Loucy (cell line): Measurements from ENCODE around the gene SOHLH1.

Experiments used
- EZH2phosphoT487 ChIP-seq: fragments of 200-600 bp; IDR thresholded peaks from 2 replicates; pipeline ENCODE4 v1.6.1; 2018; ENCODE audit warnings: antibody characterized with exemption, mild to moderate bottlenecking, moderate library complexity, borderline replicate concordance
- TF ChIP-seq, protein P1 (sequence below): fragments of 200-600 bp; sonication (generic); conservative IDR thresholded peaks from 2 replicates; pipeline ENCODE4 v1.5.1; 2014; ENCODE audit warnings: mild to moderate bottlenecking, antibody characterized with exemption, low read length

DNA sequence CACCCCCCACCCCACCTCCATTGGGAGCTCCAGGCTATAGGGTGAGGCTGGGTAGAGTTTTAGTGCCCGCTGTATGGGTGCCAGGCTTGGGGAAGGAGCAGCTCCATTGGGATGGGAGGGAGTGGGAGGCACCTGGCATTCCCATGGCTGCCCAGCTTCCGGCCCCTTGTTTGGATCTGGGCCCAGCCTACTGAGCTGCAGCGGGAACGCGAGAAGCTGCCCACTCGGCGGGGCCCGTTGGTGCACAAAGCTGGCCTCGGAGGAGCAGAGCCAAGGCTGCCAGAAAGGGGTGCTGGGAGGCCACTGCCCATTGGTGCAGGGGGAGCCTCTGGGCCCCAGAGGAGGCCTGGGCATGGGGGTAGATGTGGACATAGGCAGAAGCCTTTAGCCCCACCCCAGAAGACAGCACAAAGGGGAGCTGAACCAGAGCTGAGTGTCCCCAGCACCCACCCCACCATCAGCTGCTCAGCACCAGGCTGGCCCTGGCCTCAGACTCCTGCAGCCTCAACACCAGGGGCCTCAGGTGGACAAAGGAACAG lies 31.7 kb downstream of the SOHLH1 start:
- TF ChIP-seq, protein P1, sequence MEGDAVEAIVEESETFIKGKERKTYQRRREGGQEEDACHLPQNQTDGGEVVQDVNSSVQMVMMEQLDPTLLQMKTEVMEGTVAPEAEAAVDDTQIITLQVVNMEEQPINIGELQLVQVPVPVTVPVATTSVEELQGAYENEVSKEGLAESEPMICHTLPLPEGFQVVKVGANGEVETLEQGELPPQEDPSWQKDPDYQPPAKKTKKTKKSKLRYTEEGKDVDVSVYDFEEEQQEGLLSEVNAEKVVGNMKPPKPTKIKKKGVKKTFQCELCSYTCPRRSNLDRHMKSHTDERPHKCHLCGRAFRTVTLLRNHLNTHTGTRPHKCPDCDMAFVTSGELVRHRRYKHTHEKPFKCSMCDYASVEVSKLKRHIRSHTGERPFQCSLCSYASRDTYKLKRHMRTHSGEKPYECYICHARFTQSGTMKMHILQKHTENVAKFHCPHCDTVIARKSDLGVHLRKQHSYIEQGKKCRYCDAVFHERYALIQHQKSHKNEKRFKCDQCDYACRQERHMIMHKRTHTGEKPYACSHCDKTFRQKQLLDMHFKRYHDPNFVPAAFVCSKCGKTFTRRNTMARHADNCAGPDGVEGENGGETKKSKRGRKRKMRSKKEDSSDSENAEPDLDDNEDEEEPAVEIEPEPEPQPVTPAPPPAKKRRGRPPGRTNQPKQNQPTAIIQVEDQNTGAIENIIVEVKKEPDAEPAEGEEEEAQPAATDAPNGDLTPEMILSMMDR, result no peak
- no peak for TF ChIP-seq EZH2phosphoT487
